GM21360 (cell line): ENCODE results near the gene MYB.

Source experiments
- ATAC-seq: cut with Tn5 transposase; IDR thresholded peaks from one replicate; pipeline ENCODE4 v1.9.1; 2021; ENCODE audit warnings: mild to moderate bottlenecking, moderate library complexity; ENCODE audit not compliant: unreplicated experiment

The MYB gene

DNA sequence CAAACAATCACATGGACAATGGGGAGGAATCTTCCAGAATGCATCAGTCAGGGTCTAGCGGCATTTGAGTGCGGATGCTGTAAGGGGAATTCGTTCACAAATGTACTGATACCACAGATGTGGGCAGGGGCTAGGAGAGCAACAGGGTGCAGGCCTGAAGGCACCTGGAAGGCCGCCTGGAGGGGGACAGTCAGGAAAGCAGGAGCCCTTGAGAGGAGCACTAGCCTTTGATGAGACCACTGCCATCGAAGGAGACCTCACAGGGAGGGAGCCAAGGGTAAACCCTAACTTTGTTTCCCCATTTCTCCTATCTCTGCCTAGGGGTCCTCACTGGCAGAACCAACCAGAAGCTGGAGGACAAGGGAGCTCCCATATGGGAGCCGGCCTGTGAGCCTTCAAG, 38.2 kb downstream of the MYB start:
- no peak for ATAC-seq

DNA sequence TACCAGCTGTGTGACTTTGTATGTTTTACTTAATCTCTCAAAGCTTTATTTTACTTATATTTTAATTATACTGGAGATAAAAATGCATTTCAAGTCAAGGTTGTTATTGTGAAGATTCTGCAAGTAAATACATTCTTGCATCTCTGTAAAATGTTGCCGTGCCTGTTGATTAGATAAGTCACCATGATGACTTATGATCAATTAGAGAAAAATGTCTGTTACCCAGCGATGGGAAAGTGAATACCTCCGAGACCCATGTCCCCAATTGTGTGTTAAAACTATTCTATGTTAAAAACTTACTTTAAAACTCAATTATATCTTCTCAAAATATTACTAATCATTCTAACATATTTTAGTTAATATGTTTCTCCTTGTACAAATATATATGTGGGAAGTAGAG, 39.9 kb downstream of the MYB start:
- no peak for ATAC-seq

DNA sequence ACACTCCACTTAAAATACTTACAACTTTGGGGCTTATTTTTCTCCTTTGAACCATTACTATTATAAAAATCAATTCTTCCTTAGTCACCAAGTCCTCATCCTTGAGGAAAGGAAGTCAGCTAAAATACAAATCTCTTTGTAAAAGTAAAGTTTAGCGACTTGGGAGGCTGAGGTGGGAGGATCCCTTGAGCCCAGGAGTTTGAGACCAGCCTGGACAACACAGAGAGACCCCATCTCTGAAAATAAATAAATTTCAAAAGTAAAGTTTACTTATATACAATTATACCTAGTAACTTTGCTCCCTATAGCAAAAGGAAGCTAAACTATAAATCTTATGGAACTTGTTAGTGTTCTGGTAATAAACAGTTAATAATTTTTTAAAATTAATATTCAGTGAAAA, 40.4 kb downstream of the MYB start:
- no peak for ATAC-seq

DNA sequence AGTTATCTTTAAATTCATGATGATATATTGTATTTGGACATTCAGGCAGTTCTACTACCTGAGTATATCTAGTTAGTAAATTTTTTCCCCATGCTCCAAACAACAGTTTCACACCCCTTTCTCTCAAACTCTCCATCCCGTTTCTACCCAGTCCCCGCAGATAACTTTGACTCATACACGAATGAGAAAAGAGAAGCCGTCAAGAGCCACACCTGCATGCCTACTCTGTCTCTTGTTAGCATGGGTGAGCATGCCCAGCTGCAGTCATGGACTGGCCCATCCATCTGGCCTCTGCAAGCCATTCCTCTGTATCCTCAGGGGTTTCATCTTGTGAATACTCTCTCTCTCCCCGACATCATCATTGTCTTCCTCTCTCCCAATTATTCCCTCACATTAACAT, 41.5 kb downstream of the MYB start:
- no peak for ATAC-seq

DNA sequence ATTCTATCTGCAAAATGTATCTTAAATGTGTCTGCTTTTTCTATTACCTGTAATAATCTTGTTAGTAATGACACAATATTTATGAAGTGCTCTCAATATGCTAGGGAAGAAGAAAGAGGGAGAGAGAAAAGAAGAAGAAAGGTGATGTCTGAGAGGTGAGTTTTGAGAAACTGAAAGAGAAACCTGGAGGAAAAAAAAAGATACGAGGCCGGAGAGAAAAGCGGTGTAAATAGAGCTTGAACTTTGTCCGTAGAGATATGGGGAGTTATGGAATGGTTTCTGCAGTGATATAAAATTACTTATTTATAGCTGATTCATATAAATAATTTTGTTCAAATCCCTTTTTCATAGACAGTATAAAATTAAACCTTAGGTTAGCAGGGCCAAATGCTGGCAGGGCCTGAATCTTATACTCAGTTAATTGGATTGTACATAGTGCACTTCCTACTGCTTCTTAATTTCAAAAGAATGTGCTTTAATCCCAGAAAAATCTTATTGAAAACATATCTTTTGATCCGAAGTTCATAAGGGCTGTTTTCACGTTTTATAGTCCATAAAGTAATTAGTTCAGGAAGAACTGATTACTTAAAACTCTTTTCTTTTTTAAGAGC, 43.0 kb downstream of the MYB start:
- ATAC-seq = no peak

DNA sequence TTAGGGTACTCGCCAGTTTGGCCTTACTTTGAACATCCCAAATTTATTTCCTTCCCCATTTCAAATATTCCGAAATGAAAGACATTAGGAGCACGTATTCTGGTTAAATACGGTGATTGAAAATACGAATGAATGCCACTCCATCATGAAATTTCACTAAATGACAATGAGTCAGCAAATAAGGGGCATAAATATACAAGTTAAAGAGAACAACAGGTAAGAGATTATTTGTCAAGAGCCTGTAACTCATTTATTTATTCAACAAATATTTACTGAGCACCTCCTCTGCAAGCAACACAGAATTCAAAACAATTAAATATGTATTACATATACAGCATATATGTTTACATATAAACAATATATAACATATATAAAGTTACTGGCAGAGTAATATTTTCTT, 44.8 kb downstream of the MYB start:
- ATAC-seq = no peak

DNA sequence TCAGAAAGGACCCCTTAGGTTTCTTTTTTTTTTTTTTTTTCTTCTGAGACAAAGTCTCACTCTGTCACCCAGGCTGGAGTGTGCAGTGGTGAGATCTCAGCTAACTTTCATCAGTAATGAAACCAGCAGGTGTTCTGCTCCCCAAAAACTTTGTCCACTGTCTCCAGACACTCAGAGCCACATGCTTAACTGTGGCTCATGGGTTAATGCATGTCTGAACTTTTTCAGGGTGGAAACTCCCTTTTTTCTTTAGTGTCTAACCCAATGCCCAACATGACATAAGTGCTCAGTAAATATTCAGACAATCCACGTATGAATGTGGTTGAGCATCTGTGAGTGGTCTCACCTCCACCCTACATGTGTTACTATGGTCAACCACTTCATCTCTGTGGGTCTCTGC, 45.4 kb downstream of the MYB start:
- peak; percentile 70 for ATAC-seq

DNA sequence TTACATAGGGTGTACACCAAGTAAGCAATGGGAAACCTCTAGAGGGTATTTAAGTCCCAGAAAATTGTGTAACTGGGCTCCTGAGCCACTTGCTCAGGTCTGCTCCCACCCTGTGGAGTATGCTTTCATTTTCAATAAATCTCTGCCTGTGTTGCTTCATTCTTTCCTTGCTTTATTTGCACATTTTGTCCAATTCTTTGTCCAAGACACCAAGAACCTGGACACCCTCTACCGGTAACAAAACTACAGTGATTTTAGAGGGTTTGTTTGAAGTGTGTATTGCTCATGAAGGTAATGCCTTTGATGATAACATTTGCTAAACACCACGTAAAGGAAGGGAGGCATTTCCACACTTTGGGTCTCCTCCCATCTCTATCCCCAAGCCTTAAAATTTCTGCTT, 46.2 kb downstream of the MYB start:
- no peak for ATAC-seq

DNA sequence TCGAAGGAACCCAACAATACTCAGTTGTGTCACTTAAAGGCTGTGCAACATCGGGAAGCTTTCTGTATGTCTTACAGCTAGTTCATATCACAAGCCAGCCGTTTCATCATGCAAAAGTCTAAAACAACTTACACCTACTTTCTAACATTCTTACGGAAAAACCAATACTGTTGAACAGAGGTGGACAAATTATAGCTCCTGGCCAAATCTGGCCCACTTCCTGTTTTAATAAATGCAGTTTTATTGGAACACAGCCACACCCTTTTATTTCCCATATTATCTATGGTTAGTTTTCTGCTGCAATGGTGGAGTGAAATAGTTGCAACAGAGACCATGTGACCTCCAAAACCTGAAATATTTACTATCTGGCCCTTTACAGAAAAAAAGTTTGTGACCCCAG, 46.6 kb downstream of the MYB start:
- no peak for ATAC-seq

DNA sequence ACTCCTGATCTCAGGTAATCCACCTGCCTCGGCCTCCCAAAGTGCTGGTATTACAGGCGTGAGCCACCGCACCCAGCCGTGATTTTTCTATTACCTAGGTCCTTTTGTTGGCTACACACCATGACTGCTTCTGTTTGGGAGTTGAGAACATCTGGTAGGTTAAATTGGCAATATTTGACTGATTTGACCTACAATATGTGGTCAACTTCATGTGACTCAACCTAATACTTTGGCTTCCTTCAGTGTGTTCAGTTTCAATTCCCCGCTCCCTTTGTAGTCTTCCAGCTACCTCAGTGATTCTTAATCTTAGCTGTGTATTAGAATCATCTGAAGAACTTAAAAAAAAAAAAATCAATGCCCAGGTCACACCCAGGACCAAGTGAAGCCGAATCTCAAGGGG, 47.4 kb downstream of the MYB start:
- ATAC-seq = no peak

DNA sequence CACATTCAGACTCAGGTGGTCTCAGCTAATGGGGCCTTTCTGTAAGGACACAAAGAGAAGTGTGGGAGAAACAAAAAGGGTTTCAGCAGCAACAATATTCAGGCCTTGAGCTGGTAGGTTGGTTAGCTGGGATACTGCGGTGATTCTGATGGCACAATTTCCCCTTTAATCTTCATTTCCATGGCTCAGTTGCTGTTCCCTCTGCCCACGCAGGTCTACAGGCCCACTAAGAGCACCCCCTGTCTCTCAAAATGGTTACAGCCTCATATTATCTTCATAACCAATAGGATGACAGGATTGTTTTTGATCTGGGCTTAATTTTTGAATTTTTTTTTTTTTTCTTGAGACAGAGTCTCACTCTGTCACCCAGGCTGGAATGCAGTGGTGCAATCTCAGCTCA, 48.9 kb downstream of the MYB start:
- no peak for ATAC-seq

DNA sequence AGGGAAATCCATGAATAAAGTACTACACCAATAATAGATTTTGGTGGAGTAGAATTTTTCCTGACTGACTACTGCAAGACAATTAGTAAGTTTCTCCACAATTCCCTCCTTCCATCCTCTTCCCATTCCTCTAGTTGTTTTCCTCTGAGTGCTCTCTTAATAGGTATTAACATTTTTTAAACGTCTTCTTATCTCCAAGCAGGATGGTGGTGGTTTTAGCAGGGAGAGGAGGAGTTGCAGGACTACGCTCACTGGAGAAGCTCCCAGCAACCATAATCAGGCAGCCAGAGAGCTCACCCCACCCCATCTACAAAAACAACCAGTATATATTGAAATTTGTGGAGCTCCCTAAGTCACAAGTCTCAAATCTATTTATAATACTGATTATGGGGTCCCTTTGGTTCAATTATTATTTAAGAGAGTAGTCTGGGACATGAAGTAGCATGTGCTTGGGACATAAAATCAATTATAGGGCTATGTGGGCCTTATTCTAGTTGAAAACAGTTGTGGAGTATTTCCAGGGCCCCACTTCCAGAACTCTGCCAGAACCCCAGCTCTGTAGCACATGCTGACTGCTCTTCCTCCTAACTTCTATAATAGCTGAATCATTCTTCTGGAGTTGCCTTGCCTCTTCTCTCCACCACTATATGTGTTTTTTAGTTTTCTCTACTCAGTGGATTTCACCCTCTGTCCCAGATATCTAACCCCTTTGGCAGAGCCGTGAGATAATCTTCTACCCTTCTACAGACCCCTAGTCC, 49.8 kb downstream of the MYB start:
- no peak for ATAC-seq

DNA sequence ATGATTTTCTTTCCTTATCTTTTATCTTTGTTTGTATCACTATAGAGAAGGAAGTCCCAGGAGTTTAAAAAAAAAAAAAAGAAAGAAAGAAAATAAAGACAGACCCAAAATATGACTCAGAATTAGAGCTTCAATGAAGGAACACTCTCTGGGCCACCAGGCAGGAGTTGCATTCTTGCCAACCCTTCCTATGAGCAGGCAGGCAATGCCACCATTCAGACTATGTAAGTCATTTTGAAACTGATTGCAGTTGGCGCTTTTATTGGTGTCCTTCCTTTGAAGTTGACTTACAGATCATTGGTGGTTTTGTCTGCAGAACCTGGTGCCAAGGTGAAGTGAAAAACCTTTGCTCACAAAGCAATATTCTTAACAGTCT, 50.3 kb downstream of the MYB start:
- no peak for ATAC-seq

DNA sequence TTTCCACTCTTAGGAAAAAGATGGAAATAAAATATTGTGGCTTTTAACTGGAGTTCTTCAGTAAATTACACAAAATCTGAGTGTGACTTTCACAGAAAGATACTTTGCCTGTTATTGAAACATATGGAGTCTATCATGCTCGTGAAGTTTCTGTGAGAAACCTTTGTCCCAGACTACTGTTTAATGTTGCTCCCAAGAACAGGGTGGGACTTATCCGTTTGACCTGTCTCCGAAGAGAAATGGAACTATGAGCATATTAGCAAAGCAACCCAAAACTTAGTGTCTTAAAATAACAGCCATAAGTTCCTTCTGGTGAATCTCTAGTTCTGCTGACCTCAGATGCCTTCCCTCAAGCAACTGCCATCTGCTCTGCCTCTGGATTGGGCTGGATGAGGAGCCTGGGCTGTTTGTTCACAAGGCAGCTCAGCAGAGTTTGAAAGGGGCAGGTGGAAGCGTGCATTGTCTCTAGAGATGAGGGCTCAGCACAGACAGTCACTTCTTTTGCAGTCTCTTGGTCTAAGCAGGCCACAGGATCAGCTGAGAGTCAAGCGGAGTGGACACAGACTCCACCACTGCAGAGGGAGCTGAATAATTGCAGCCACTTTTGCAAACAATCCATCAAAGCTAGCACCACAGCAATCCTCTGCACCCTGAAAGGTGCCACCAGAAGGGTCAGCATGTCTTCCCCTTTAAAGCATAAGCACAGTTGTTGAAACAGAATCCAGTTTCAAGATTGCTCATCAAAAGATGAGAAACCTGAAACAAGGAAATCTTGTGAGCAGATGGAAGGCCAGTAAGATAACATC, 52.8 kb downstream of the MYB start:
- peak; percentile 66 for ATAC-seq

DNA sequence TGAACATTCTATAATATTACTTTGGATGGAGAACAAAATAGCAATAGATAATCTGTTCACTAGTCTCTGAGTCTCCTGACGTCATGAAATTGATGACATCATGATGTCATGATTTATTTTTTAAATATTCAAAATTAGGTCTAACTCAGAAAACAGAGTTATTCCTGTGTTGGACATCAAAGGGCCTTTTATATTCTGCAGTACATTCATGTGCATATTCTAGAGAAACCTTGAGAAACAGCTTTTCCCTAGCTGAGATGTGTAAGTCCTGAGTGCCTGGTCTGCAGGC, 53.3 kb downstream of the MYB start:
- ATAC-seq = no peak

DNA sequence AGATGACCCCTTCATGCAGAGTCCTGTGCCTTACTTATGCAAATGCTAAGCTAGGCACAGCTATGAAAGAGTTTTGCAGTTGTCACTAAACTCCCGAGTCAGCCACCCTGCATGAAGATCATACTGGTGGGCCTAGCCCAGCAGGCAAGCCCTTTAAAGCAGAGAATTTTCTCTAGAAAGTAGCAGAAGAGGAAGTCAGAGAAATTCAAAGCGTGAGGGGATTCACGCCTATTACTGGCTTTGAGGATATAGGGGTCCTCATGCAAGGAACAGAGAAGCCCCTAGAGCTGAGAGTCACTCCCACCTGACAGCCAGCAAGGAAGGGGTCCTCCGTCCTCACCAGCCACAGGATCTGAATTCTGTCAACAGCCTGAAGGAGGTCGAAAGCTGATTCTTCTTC, 54.6 kb downstream of the MYB start:
- ATAC-seq = no peak

DNA sequence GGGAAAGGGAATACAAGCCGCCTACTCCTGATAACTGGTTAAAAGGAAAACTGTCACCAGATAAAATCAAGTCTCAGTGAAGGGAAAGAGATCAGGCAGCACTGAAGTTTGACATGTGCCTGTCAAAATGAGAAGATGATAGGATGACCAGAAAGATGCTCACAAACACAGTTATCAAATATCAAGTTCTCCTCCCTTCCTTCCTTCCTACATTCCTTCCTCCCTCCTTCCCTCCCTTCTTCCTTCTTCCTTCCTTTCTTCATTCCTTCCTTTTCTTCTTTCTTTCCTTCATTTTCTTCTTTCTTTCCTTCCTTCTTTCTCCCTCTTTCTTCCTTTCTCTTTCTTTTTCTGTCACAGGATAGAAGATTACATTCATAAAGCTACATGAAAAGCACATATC, 55.2 kb downstream of the MYB start:
- no peak for ATAC-seq

DNA sequence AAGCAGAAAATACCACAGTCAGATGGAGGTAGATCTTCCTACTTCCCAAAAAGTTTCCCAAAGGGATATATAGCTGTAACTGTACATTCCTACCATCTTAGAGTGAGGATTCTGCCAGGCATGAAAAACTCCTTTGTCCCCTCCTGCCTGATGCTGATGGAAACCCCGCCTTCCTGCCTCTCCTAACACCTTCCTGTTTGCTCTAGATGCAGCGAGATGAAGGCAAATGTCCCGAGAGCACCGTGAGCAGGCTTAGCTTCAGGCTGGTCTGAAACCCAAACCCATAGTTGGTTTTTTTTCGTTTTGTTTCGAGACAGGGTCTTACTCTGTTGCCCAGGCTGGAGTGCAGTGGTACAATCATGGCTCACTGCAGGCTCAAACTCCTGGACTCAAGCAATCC, 55.6 kb downstream of the MYB start:
- ATAC-seq = no peak

DNA sequence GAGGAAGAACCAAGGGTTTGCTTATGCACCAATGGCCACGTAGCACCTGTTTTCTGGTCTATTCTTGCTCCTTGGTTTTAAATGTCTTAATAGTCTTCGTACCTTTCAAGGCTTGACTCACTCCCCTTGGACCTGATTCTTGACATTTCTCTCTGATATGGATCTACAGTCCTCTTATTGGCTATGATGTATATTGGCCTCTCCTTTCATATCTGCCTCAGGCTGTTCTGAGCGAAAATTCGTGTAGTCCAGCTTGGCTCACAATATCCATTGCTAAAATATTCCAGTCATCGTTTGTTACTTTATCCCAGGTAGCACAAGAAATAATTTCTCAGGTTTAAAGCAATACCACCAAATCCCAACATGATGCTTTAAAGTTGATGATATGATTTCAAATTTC, 59.6 kb downstream of the MYB start:
- no peak for ATAC-seq

DNA sequence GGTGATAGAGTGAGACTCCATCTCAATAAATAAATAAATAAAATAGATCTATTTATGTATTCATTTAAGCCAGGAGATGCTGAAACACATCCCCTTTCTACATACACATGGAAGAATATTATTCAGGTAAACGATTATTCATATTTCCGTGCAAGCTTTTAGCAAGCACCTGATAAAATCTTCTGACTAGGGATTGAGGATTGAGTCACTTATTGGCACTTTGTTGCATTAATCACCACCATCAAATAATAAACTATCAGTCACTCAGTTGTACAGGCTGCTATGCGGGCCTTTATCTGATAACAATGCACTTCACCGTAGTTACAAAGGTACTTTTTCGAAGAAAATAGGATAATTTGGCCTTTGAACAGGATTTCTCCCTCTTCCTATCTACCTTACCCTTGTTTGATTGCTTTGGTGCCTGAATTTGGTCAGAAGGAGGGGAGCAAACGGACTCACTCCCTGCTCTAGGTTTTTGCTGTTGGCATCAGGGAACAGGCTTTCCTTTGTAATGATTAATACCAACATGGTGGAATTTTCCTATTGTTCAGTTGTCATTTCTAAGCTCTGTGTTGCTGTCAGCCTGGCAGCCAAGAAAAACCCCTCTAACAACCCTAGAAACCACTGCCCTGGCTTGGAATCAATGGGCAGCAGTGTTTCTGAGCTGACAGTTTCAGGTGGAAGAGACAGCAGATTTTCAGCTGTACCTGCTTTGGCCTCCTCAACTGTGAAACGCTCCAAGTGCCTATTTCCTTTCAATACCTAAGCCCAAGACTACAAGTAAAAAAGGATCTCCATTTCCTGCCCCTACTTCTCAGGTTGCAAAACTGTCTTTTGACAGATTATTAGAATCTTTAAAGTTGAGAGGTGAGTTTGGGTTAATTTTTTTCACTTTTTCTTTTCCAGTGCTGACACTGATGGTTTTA, 63.0 kb downstream of the MYB start:
- no peak for ATAC-seq

DNA sequence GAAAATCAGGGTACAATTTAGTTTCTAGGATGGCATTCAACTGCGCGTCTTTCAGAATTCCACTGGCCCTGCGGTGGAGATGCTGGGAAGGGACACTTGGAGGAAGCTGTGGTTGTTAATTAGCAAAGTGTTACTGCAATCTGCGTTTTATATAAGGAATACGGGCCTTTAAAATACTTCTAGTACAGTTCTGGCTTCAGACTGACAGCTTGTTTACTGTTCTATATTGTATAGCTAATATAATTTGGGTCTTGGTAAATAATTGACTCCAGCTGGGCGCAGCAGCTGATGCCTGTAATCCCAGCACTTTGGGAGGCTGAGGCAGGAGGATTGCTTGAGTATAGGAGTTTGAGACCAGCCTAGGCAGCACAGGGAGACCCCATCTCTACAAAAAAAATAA, 63.7 kb downstream of the MYB start:
- no peak for ATAC-seq
